ENCODE results near the gene AIDA.

- no peak for TF ChIP-seq CTCF (IDR thresholded peaks at IDR 0.05)
- TF ChIP-seq POLR2A (IDR thresholded peaks at IDR 0.05), result no peak
Observed at GRCh38 chr1:222750651-222751050, 38.4 kb upstream of the AIDA start.

Measured in vagina (tissue), 2 donors.